Dermis blood vessel endothelial cell (primary cell): ENCODE results near the gene KIAA2012. TPM values are rescaled to one million over a fixed set of nuclear protein-coding genes. Genes with fewer than 3 reads are reported as not detected.
A peak's percentile ranks its signal among the peaks of the same experiment; 100 is the strongest.

ENCODE experiments used
- DNase-seq: peaks from one replicate; pipeline ENCODE4 v3.0.0; 2010
- total RNA-seq: library from RNA; depleted of rRNA; stranded (reverse); fragments of >200 nt; gene quantifications from 2 replicates; pipeline ENCODE4 v1.2.3, GENCODE V29; 2014

Gene KIAA2012
- total RNA-seq, 1 donor from 2014 or later: not detected

GRCh38 chr2:202043475-202043874 is 29.6 kb upstream of the KIAA2012 start:
- no peak for DNase-seq

DNA sequence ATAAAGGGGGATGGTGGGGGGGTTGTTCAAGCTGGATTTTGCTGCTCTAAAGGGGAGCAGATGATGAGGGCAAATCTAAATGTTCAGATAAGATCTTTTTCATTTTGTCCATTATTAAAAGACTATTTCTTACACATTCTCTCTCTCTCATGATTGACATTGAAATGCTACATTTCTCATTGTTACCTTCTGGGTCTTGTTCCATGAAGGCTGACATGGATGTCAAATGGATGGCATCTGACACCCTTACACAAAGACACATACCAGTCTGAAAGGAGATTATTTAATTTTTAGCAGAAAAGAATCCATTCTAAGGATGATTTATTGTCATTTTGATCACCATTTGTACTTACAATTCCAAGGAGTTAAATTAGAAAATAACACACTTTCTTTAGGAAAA is 28.3 kb upstream of the KIAA2012 start:
- DNase-seq: no peak

DNA sequence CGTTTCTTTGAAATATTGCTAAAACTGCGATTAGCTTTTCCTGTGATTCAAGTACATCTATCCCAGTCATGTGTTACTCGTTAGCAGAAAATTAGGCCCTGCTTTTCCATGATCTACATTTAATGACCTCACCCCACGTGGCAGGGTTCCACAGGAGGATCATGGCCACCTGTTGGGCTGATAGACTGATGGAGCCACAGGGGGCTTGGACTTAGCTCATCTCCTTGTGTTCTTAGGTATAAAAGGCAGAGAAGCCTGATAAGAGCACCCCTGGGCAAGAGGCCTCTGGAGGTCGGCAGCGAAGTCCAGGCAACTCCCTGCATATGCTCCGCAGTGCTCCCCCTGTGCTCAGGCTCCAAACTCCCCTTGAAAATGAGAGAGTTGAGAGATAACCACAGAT is 26.5 kb upstream of the KIAA2012 start:
- no peak for DNase-seq

DNA sequence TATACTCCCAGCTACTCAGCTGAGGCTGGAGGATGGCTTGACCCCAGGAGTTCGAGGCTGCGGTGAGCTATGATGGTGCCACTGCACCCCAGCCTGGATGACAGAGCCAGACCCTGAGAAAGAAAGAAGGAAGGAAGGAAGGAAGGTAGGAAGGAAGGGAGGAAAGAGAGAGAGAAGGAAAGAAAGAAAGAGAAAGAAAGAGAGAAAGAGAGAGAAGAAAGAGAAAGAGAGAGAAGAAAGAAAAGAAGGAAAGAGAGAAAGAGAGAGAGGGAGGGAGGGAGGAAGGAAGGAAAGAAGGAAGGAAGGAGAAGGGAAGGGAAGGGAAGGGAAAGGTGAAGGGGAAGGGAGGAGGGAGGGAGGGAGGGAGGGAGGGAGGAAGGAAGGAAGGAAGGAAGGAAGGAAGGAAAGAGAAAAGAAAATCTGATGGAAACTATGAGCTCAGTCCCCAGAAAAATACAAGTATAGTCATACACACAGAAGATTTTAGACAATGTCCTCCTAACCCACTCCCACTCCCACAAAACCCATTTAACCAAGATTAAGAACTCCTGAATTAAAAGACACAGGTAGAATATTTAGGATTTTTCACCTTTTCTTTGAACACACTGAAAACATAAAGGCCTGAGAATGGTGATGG is 23.8 kb upstream of the KIAA2012 start:
- DNase-seq: no peak

GRCh38 chr2:202049840-202050239 is 23.2 kb upstream of the KIAA2012 start:
- no peak for DNase-seq

GRCh38 chr2:202050652-202051051 is 22.4 kb upstream of the KIAA2012 start:
- no peak for DNase-seq

- DNase-seq: no peak
Observed at GRCh38 chr2:202051499-202052161, 21.4 kb upstream of the KIAA2012 start.

GRCh38 chr2:202052235-202052634 is 20.8 kb upstream of the KIAA2012 start:
- no peak for DNase-seq

- no peak for DNase-seq
Observed at GRCh38 chr2:202054679-202055078, 18.4 kb upstream of the KIAA2012 start.

DNA sequence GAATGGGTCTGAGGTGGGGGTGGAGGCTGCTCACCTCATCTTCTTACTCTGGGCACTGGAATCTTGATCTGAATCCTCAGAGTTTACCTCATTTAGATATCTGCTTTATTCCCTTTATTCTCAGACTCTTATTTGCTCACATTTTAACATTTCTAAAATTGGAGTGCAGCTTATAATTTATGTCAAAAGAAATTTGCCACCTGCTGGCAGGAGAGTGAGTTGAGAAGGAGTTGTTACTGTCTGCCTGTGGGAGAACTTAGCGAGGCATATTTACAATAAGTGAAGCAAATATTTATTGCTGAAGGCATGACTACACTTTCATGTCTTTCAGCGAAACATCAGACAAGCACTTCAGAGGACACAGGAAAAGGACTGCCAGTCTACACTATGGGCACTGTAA is 16.4 kb upstream of the KIAA2012 start:
- DNase-seq: peak; percentile 20

GRCh38 chr2:202060218-202060617 is 12.8 kb upstream of the KIAA2012 start:
- no peak for DNase-seq

DNA sequence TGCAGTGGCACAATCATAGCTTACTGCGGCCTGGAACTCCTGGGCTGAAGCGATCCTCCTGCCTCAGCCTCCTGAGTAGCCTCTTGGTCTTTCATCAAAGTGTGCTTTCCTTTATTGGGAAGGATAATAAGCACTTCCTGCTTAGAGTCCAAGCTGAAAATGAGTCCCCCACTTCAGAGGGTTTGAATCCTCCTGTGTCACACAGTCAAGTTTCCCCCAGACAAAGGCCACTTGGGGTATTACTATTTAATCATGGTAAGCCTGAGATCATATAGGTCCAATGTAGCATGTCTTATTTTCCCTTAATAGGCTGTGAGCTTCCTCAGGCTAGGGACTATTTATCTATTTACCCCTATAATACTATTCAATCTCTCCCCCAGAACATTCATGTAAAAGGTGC is 11.4 kb upstream of the KIAA2012 start:
- DNase-seq: no peak

GRCh38 chr2:202064171-202064880 is 8.7 kb upstream of the KIAA2012 start:
- DNase-seq: peak; percentile 4

DNA sequence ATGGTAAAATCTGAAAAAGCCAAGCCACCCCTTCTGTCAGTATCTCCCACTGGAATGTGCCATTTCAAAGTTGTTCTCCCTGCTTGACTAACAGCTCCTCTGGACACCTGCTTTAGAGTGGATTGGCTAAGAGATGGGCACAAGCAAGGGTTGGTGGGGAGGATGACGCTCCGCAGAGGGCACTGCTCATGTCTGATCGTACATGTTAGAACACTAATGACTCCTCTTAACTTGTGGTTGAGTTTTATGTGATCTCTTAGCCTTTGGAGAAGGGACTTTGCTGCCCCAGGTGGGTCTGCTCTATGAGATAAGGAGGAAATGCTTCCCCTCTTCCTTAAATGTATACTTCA is 8.2 kb upstream of the KIAA2012 start:
- DNase-seq: no peak

GRCh38 chr2:202065876-202066275 is 7.2 kb upstream of the KIAA2012 start:
- no peak for DNase-seq

DNA sequence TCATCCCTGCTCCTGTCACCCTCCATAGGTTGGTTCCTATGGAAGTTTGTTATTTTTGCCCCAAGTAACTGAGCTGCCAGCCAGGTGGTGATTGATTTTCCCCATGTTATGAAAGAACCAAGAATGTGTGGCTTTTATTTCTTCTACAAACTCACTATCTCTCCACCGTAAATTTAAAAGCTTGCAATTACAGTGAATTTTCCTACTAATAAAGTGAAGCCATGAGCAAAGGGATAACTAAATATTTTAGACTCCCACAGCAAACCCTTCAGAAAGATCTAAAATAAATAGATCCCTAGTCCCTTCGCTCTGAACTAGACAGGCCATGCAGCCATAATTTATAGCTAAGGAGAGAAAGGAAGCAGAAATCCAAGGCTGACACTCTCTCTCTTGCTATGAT is 6.2 kb upstream of the KIAA2012 start:
- no peak for DNase-seq

GRCh38 chr2:202067589-202067988 is 5.5 kb upstream of the KIAA2012 start:
- DNase-seq: no peak

- no peak for DNase-seq
Observed at GRCh38 chr2:202069170-202070067, 3.6 kb upstream of the KIAA2012 start.

DNA sequence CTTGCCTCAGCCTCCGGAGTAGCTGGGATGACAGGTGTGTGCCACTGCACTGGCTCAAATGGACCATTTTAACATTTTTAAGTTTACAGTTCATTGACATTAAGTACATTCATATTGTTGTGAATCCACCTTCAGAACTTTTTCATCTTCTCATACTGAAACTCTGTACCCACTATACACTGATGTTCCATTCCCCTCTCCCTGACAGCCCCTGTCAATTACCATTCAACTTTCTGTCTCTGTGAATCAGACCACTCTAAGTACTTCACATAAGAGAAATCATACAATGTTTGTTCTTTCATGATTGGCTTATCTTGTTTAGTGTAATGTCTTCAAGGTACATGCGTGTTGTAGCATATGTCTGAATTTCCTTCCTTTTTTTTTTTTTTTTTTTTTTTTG is 1.9 kb upstream of the KIAA2012 start:
- no peak for DNase-seq

DNA sequence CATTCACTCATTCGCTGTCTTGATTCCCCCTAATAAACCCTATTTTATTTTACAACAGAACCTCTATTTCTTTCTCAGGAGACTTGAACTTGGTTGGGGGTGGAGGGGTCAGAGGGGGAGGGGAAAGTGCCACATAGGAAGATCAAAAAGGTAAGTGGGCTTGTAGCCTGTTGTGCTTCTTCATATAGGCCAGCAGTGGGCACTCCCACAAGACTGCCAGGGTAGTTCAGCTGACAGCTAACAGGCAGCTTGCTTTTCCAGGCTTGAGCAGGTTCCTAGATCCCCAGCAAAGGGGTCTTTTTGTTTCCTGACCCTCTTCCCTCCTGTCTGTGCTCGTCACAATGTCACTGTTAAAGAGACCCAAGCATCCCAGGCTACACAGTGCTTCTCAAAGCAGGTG is 829 bp upstream of the KIAA2012 start:
- DNase-seq: no peak

DNA sequence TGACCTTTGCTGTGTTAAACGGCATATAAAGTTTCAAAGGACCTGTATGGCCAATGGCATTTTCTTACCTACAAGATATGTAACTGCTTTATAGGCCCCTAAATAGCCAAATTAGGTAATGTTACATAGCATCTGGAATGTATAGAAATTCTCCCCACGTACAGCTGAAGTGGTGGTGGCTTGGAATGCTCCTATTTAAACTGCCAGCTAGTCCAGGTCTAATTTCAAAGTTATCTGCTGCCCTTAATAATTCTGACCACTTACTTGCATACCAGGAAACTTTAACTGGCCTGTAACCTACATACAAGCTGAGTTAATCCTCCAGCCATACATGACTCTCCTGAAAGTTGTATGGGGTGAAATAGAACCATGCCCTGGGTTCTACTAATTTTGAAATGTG is 1.3 kb downstream of the KIAA2012 start:
- no peak for DNase-seq

DNA sequence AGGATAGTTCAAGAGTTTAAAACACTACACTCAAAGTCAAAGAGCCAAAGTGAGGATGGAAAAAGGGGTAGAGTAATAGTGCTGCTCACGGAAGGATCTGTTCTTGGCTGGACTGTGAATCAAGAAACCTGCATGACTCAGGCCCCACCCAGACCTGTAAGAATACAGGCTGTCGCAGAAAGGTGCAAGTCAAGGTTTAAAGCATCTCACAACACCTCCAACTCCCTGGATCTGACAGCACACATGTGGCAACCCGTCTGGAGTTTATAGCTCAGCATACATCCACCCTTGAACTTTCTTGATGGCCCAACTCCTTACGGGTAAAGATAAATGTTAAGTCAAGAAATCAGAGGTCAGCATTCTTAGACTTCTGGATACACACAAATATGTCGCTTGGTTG is 6.3 kb downstream of the KIAA2012 start:
- no peak for DNase-seq

GRCh38 chr2:202084265-202084664 is 11.2 kb downstream of the KIAA2012 start:
- no peak for DNase-seq
